Measurements from ENCODE around the gene TNFAIP3.

- TF ChIP-seq, protein P1, sequence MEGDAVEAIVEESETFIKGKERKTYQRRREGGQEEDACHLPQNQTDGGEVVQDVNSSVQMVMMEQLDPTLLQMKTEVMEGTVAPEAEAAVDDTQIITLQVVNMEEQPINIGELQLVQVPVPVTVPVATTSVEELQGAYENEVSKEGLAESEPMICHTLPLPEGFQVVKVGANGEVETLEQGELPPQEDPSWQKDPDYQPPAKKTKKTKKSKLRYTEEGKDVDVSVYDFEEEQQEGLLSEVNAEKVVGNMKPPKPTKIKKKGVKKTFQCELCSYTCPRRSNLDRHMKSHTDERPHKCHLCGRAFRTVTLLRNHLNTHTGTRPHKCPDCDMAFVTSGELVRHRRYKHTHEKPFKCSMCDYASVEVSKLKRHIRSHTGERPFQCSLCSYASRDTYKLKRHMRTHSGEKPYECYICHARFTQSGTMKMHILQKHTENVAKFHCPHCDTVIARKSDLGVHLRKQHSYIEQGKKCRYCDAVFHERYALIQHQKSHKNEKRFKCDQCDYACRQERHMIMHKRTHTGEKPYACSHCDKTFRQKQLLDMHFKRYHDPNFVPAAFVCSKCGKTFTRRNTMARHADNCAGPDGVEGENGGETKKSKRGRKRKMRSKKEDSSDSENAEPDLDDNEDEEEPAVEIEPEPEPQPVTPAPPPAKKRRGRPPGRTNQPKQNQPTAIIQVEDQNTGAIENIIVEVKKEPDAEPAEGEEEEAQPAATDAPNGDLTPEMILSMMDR (IDR thresholded peaks at IDR 0.05; ENCODE audit: control extremely low read depth in 1 of 3, insufficient read depth in 1 of 3, low read depth in 1 of 3, low read length in 3 of 3) = no peak
- TF ChIP-seq JUND (IDR thresholded peaks at IDR 0.05; ENCODE audit: low read length) (no peak), POLR2AphosphoS5 (IDR thresholded peaks at IDR 0.05; ENCODE audit: low read depth, low read length) (no peak), BRCA1 (IDR thresholded peaks at IDR 0.05; ENCODE audit: low read depth, low read length) (no peak), JUN (IDR thresholded peaks at IDR 0.05; ENCODE audit: low read depth, low read length) (no peak), SUZ12 (IDR thresholded peaks at IDR 0.05; ENCODE audit: low read length) (no peak), USF2 (IDR thresholded peaks at IDR 0.05; ENCODE audit: low read length) (no peak), GABPA (IDR thresholded peaks at IDR 0.05; ENCODE audit: borderline replicate concordance, insufficient read depth, low read length) (no peak), ZNF274 (IDR thresholded peaks at IDR 0.05; ENCODE audit: borderline replicate concordance, extremely low read depth, low read length) (no peak), RNF2 (IDR thresholded peaks at IDR 0.05; ENCODE audit: borderline replicate concordance, low read depth, low read length, missing control alignments, poor library complexity, severe bottlenecking) (no peak), TEAD4 (IDR thresholded peaks at IDR 0.05; ENCODE audit: low read depth, low read length) (no peak), YY1 (IDR thresholded peaks at IDR 0.05; ENCODE audit: low read depth, low read length) (no peak), RAD21 (IDR thresholded peaks at IDR 0.05 in 1 of 2, conservative IDR thresholded peaks at IDR 0.05 in 1 of 2; ENCODE audit: low read depth in 2 of 2, low read length in 2 of 2) (no peak)
These were observed 8.0 kb downstream of the TNFAIP3 start for GRCh38 chr6:137875058-137875520.
